PC-3 (cell line): Measurements from ENCODE around the gene HDLBP.

Experiments
- CTCF ChIP-seq: fragments of 300-600 bp; sonication (generic); conservative IDR thresholded peaks from 2 replicates; pipeline ENCODE4 v1.5.1; 2017; ENCODE audit warnings: antibody characterized with exemption, low read depth, mild to moderate bottlenecking, low read length
- EZH2 ChIP-seq: fragments of 300-600 bp; sonication (generic); IDR thresholded peaks from one replicate; pipeline ENCODE4 v1.6.1; 2017; ENCODE audit warnings: antibody characterized with exemption, mild to moderate bottlenecking, low read length; ENCODE audit not compliant: unreplicated experiment
- EZH2phosphoT487 ChIP-seq: fragments of 300-600 bp; sonication (generic); IDR thresholded peaks from 2 replicates; pipeline ENCODE4 v1.6.1; 2018; ENCODE audit warnings: mild to moderate bottlenecking, antibody characterized with exemption, low read length, borderline replicate concordance

DNA sequence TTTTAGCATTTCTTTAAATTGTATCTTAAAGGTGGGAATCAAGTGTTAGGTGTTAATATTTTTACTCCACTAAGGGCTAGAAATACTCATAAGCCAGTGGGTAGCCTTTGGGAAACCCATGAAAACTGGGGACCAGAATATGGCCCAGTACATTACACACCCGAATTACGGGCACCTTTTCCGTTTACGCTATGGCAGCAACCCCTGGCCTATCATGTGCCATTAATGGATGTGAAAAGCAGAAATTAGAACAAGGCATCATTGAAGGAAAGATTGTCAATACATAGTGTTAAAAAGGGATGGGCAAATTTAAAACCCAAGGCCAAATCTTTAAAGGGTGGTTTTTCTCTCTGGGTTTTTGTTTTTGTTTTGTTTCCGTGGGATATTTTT lies 41.4 kb upstream of the HDLBP start:
- TF ChIP-seq CTCF (no peak), EZH2phosphoT487 (no peak), EZH2 (no peak)
